ENCODE data around the gene PPP1R11. TPM values are rescaled to one million over a fixed set of nuclear protein-coding genes. Genes with fewer than 3 reads are reported as not detected.
"Not testable (repeated sequence)": the region's sequence is repeated elsewhere in the genome, so short reads cannot be mapped to it uniquely, and the experiment has no call there.

PPP1R11 gene
- polyA plus RNA-seq, 3 donors: 65.9 to 70.4 (median 66.3) TPM

DNA sequence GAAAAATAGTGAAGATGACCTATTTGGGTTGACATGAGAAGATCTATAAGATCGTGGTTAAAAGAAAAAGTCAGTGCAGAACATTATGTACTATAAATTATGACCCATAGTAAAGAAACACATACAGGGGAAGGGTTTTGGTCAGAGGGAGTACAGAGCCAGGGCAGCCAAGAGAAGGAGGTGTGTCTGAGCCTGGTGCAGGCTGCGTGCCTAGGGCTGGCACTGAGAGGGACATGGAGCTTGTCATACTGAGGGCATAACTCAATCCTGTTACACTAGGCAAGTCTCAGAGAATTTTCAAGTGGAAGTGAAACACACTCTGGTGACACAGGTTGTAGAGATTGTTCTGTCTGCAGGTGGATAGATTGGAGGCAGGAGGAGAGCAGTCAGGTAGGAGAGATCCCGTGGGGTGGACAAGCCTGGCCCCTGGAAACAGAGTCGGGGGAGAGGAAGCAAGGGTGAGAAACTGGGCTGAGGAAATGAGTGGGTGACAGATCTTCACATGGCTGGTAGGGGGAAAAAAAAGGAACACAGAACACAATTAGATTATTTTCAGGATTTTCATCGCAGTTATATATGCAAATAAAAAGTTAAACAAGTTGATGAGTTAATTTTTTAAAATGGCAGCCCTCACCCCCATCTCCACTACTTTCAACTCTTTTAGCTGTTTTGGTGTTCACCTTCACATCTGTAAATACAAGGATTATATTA is 27.1 kb downstream of the PPP1R11 start:
- DNase-seq (ENCODE audit: low read depth in 3 of 3, low spot score in 2 of 3): no peak

GRCh38 chr6:30096829-30097228 is 29.8 kb downstream of the PPP1R11 start:
- no peak for DNase-seq (ENCODE audit: low read depth in 3 of 3, low spot score in 2 of 3)

DNA sequence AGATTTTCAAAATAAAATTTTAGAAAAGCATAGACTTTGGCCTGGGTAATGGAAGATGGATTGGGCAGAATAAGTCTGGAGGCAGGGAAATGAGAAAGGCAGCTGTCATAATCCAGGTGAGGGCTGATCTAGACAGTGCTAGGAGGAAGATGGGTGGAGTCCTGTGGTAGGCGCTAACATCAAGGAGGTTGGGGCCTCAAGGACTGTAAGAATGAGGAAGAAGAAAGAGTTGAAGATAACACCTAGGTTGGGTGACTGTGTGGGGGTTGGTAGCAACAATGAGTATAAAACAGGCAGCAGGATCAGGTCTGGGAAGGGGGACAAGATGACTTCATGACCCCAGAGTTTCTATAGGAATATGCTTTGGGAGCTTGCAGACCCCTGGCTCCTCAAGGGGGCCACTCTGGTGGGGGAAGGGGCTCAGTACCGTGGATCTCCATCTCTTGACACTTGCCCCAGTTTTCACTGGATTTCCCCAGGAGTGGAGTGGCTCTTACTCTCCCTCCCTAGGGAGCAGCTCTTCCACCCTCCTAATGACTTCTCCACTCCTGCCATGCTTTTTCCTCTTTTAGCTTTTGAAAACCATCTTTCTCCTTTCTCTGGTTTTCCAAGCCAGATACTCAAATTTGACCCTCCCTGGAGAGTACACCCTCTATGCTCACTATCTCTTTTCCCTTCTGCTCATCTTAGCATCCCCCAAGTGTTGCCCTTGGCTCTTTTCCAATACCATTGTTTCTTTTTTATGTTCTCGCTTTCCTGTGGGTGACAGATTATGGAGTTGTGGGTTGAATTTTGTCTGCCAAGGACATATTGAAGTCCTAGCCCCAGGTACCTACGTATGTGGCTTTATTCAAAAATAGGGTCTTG is 31.1 kb downstream of the PPP1R11 start:
- DNase-seq (ENCODE audit: low read depth in 3 of 3, low spot score in 2 of 3): no peak

- DNase-seq (ENCODE audit: low read depth in 3 of 3, low spot score in 2 of 3): no peak
Measured at GRCh38 chr6:30100154-30100553, 33.2 kb downstream of the PPP1R11 start.

DNA sequence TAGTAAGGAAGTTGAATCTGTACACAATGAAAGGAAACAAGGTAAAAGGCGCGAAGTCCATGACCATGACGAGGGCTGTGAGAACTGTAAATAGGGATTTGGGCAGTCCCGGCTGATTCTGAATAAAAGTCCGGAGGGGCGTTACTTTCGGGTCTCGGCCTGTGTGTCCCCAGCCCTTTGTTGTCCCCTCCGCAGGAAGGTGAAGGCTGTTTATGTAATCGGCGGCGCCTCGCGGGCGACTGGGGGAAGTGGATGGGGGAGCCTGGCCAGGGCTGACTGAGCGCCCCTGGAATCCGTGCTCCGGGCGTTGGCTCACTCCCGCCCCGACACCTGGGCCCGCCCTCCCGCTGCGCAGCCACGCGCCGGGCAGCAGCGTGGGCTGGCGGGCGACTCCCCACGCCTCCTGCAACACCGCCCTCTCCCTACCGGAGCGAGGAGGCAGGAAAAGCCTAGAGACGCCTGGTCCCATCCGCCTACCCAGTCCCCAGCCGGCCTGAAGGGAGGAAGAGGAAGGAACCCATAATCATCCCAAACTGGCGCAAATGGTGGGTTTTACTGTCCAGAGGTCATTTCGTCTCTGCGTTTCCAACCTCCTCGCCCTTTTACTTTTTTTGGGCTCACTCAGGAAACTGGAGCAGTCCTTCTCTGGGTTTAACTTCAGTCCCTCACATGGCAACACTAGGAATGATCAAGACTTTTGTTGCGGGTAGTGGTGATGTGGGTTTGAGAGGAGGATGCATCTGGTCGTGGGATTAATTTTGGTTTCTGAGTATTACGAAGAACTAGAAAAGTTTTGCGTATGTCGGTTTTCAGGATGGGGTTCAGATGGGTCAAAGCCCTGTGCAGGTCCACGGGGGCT is 33.8 kb downstream of the PPP1R11 start:
- no peak for DNase-seq (ENCODE audit: low read depth in 3 of 3, low spot score in 2 of 3)

- DNase-seq (ENCODE audit: low read depth in 3 of 3, low spot score in 2 of 3): peak in 2 of 3 donors; percentile 48 to 56
Measured at GRCh38 chr6:30101444-30102413, 34.7 kb downstream of the PPP1R11 start.

- no peak for DNase-seq (ENCODE audit: low read depth in 3 of 3, low spot score in 2 of 3)
Measured at GRCh38 chr6:30102414-30102969, 35.5 kb downstream of the PPP1R11 start.

GRCh38 chr6:30102970-30103871 is 36.2 kb downstream of the PPP1R11 start:
- DNase-seq (ENCODE audit: low read depth in 3 of 3, low spot score in 2 of 3): peak in 2 of 3 donors; percentile 74 to 84

DNA sequence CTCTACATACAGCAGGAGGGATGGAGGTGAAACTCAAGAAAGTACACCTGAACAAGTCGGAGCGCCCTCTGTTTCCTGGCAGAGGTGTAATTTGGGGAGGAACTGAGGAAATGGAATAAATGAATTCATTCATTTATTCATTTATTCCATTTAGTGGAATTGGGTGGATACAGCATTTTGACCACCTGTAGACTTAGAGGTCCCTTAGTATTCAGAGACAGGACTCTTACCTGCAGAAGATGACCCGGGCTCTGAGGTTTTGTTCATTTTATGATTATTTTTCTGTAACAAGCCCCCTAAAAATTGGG is 36.8 kb downstream of the PPP1R11 start:
- no peak for DNase-seq (ENCODE audit: low read depth in 3 of 3, low spot score in 2 of 3)

GRCh38 chr6:30104661-30105060 is 37.7 kb downstream of the PPP1R11 start:
- no peak for DNase-seq (ENCODE audit: low read depth in 3 of 3, low spot score in 2 of 3)

- no peak for DNase-seq (ENCODE audit: low read depth in 3 of 3, low spot score in 2 of 3)
Measured at GRCh38 chr6:30111266-30111856, 44.4 kb downstream of the PPP1R11 start.

GRCh38 chr6:30112402-30112994 is 45.5 kb downstream of the PPP1R11 start:
- DNase-seq (ENCODE audit: low read depth in 3 of 3, low spot score in 2 of 3): no peak

DNA sequence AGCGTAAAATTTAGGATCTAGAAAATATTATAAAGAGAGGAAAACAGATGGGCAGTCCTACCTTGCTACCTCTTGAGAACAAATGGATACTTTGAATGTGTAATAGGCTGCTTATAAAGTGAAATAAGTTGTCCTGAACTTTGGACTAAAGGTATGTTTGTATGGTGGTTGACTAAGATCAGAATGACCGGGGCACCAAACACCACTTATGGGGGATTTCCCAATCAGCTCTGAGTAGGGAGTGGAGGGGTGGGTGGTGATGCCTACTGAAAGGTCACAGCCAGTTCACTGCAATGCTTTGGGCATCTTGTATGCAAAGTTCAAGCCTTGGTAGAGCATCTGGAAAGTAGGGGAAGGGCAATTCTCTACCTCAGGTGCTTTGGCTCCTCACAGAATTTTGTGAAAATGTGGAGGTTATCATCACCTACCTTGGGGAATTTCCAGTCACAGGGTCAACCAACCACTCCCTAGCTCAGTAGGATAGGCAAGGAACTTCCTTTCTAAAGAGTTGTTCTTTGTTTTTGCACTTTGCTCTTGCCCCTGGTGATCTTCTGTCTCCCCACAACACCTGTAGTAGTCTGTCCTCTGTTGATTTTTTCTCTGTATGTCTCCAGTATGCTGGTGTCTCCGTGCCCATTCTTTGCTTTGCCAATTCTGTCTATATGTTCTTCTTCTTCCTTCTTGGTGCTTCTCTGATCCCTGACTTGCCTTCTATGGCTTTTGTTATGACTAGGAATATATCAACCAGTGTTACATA is 46.2 kb downstream of the PPP1R11 start, which contains the start of gene TRIM31:
TRIM31 (minus strand) TSS at position 88 of the 757 bp plus-strand sequence. CDS start 285 bp downstream, outside the sequence.
- DNase-seq (ENCODE audit: low read depth in 3 of 3, low spot score in 2 of 3): no peak

GRCh38 chr6:30113841-30114240 is 46.8 kb downstream of the PPP1R11 start:
- DNase-seq (ENCODE audit: low read depth in 3 of 3, low spot score in 2 of 3): no peak

GRCh38 chr6:30116724-30117123 is 49.7 kb downstream of the PPP1R11 start:
- DNase-seq (ENCODE audit: low read depth in 3 of 3, low spot score in 2 of 3): no peak

GRCh38 chr6:30118691-30119090 is 51.7 kb downstream of the PPP1R11 start:
- not testable (repeated sequence) for DNase-seq (ENCODE audit: low read depth in 3 of 3, low spot score in 2 of 3)

All from right renal cortex interstitium (tissue), 3 donors.